ENCODE measurements around the gene EFCAB6. TPM values are rescaled to one million over a fixed set of nuclear protein-coding genes. Genes with fewer than 3 reads are reported as not detected.

EFCAB6 gene
- total RNA-seq, 4 donors from 2014 or later, result 2.0 to 8.4 (median 5.7) TPM

DNA sequence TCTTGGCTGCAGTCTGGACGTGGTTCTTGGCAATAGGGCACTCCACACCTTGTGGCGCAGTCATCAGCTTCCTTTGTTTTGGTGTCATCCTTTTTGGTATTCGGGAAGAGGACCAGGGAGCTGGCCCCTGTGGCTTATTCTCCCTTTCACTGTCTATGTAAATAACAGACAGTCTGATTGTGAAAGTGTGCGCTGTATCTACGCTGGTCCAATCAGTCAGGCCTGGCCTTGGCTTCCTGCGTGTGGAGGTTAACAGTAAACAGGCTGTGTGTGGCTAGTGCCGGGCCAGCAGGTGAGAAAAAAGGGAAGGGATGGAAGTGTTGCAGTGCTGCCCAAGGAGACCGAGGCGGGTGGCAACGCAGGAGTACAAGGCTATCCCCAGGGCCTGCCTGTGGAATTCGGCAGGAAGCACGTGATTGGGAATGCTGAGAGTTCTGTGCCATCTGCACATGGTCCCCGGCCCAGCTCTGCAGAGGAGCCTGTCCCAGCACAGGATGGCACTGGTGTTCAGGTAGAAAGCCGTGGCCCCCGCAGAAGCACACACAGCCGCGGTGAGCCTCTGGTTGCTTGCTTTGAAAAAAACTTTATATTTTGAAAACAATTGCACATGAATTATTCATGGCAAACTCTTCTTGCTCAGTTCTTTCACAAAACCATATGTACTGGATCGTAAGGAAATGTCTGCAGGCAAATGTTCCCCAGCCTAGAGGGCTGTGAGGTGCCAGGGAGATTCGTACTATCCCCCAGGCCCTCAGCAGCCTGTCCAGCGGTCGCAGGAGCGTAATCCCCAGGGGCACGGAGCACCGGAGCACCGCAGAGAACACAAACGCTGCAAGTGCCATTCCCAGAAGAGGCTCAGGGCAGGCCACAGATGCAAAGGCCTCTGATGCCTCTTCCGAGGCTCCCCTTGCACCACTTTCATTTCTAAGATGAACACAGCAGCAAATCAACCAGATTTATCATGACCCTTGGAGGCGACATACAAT lies 174.5 kb downstream of the EFCAB6 start:
- intact Hi-C loops (cut with DNase I; ENCODE audit: low total_unique reads), result no loop called here
- Histone ChIP-seq H3K27ac (no peak overlapping the region), H3K9me3 (no peaks in the 10 kb centered on the region), H3K36me3 (no peaks in the 10 kb centered on the region), H3K4me1 (no peaks in the 10 kb centered on the region), H3K27me3 (no peaks in the 10 kb centered on the region), H3K4me3 (no peak overlapping the region)
- TF ChIP-seq POLR2A (IDR thresholded peaks at IDR 0.05) (no peak), CTCF (IDR thresholded peaks at IDR 0.05) (no peak)
- DNase-seq, result no peak

DNA sequence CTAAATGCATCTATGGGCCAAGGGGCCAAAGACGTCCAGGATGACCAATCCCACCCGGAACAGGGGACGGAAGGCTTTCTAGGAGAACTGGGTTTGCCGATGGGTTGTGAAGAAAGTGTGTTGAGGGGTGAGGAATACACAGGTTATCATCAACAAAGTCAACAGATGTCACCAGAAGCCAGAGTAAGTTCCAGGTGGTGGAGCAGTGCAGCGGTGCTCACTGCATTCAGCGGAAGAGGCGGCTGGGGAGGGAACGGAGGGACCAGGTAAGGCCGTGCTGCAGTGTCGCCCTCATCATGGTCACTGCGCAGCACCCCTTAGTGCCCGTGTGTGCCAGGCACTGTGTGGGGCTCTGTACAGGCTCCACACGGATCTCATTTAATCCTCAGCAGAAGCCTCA lies 176.0 kb downstream of the EFCAB6 start:
- Histone ChIP-seq H3K27me3 (no peaks in the 10 kb centered on the region), H3K36me3 (no peaks in the 10 kb centered on the region), H3K4me1 (no peaks in the 10 kb centered on the region), H3K9me3 (no peaks in the 10 kb centered on the region), H3K27ac (no peak overlapping the region), H3K4me3 (no peak overlapping the region)
- TF ChIP-seq POLR2A (IDR thresholded peaks at IDR 0.05) (no peak), CTCF (IDR thresholded peaks at IDR 0.05) (no peak)
- DNase-seq, result no peak
- intact Hi-C loops (cut with DNase I; ENCODE audit: low total_unique reads), result no loop called here

GRCh38 chr22:43635101-43635500 lies 177.0 kb downstream of the EFCAB6 start:
- Histone ChIP-seq H3K9me3 (no peaks in the 10 kb centered on the region), H3K27me3 (no peaks in the 10 kb centered on the region), H3K27ac (no peak overlapping the region), H3K4me3 (no peak overlapping the region), H3K4me1 (no peaks in the 10 kb centered on the region), H3K36me3 (no peaks in the 10 kb centered on the region)
- TF ChIP-seq CTCF (IDR thresholded peaks at IDR 0.05) (no peak), POLR2A (IDR thresholded peaks at IDR 0.05) (no peak)
- DNase-seq, result no peak
- intact Hi-C loops (cut with DNase I; ENCODE audit: low total_unique reads), result no loop called here

DNA sequence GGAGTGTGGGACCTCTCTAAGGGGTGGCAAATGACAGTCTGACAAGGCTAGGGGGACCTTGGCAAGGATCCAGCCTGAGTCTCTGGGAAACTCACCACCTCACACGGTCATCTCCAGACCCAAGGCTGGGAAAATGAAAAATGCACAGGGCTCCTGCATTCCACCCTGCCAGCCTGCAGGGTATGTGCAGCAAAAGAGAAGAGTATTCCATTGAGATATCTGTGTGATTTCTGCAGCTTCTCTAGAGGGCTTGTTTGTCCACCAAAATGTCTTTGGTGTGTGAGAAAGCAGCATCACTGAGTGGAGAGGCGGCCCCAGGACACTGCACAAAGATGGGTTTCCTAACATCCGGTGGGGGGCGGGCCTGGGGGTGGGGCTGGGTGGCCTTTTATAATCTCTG lies 177.8 kb downstream of the EFCAB6 start:
- Histone ChIP-seq H3K9me3 (no peaks in the 10 kb centered on the region), H3K36me3 (no peaks in the 10 kb centered on the region), H3K4me1 (no peaks in the 10 kb centered on the region), H3K27me3 (no peaks in the 10 kb centered on the region), H3K4me3 (no peak overlapping the region), H3K27ac (no peak overlapping the region)
- no peak for DNase-seq
- TF ChIP-seq CTCF (IDR thresholded peaks at IDR 0.05) (no peak), POLR2A (IDR thresholded peaks at IDR 0.05) (no peak)
- intact Hi-C loops (cut with DNase I; ENCODE audit: low total_unique reads), result no loop called here

DNA sequence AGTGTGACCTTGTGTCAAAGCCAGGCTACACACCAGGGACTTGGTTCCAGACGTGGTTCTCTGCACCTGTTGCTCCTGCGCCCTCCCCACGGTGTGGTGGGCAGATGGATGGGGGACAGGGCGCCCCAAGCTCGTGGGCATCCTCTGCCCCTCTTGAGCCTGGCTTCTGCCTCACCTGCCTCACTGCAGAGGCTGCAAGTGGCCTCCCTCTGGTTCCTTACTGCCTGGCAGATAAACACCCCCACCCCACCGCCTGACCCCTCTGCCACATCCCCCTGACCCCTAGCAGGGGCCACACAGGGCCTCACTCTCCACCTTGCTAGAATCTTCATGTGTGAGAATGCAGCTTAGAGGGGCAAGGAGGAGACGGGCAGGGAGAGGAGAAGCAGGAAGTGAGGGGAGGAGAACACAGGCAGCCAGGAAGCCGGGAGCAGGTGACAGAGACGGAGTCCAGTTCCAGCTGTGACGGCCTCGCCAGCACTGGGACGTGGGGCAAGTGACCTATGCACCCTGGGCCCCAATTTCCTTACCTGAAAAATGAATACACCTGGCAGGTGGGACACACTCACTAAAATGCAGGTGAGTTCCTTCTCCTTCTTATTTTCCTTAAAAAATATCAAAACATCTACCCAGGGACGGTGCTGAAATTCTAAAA lies 178.3 kb downstream of the EFCAB6 start:
- DNase-seq, result no peak
- no peak overlapping the region for H3K4me3 ChIP-seq
- no peaks in the 10 kb centered on the region for H3K9me3 ChIP-seq
- intact Hi-C loops (cut with DNase I; ENCODE audit: low total_unique reads), result no loop called here
- TF ChIP-seq POLR2A (IDR thresholded peaks at IDR 0.05) (no peak), CTCF (IDR thresholded peaks at IDR 0.05) (no peak)
- H3K36me3 ChIP-seq, result no peaks in the 10 kb centered on the region
- no peaks in the 10 kb centered on the region for H3K4me1 ChIP-seq
- no peak overlapping the region for H3K27ac ChIP-seq
- H3K27me3 ChIP-seq, result no peaks in the 10 kb centered on the region
